SK-N-SH treated with all-trans-retinoic acid at 6 μM for 48 hours (cell line): ENCODE results near the gene NKD2.

ENCODE experiments used
- ATAC-seq: fragments of 200-7000 bp; cut with Tn5 transposase; 3 replicates; pipeline ENCODE4 v1.9.1; 2020; ENCODE audit warnings: mild to moderate bottlenecking, moderate library complexity
- BACH2 ChIP-seq: fragments of 250-450 bp; sonication (Bioruptor Pico); IDR thresholded peaks from 2 replicates; pipeline ENCODE4 v1.9.0; 2021; ENCODE audit warnings: mild to moderate bottlenecking, borderline replicate concordance
- CSDC2 ChIP-seq: fragments of 250-450 bp; sonication (Bioruptor Pico); IDR thresholded peaks from 2 replicates; pipeline ENCODE4 v1.5.0; 2020; ENCODE audit warnings: mild to moderate bottlenecking, moderate library complexity
- ESRRG ChIP-seq: fragments of 250-450 bp; sonication (Bioruptor Pico); IDR thresholded peaks from 2 replicates; pipeline ENCODE4 v1.6.1; 2021; ENCODE audit warnings: mild to moderate bottlenecking
- GLIS3 ChIP-seq: fragments of 250-450 bp; sonication (Bioruptor Pico); IDR thresholded peaks from 2 replicates; pipeline ENCODE4 v1.5.0; 2020; ENCODE audit warnings: mild to moderate bottlenecking, moderate library complexity
- ISL1 ChIP-seq: fragments of 250-450 bp; sonication (Bioruptor Pico); IDR thresholded peaks from 2 replicates; pipeline ENCODE4 v2.1.2; 2022; ENCODE audit warnings: mild to moderate bottlenecking, moderate library complexity
- OSR1 ChIP-seq: fragments of 250-450 bp; sonication (Bioruptor Pico); IDR thresholded peaks from 2 replicates; pipeline ENCODE4 v1.8.0; 2022; ENCODE audit warnings: moderate library complexity, mild to moderate bottlenecking, inconsistent platforms
- POU6F1 ChIP-seq: fragments of 250-450 bp; sonication (Bioruptor Pico); IDR thresholded peaks from 2 replicates; pipeline ENCODE4 v1.8.0; 2021; ENCODE audit warnings: low read depth, mild to moderate bottlenecking, moderate library complexity, borderline replicate concordance
- PPARA ChIP-seq: fragments of 250-450 bp; sonication (Bioruptor Pico); IDR thresholded peaks from 2 replicates; pipeline ENCODE4 v1.5.0; 2020; ENCODE audit warnings: mild to moderate bottlenecking, borderline replicate concordance
- RARB ChIP-seq: fragments of 250-450 bp; sonication (Bioruptor Pico); IDR thresholded peaks from 2 replicates; pipeline ENCODE4 v1.8.0; 2021; ENCODE audit warnings: mild to moderate bottlenecking, moderate library complexity
- TCF4 ChIP-seq: fragments of 250-450 bp; sonication (Bioruptor Pico); IDR thresholded peaks from 2 replicates; pipeline ENCODE4 v1.8.0; 2021; ENCODE audit warnings: mild to moderate bottlenecking, moderate library complexity, borderline replicate concordance
- TOX ChIP-seq: fragments of 250-450 bp; sonication (Bioruptor Pico); IDR thresholded peaks from 2 replicates; pipeline ENCODE4 v1.8.0; 2021; ENCODE audit warnings: mild to moderate bottlenecking, moderate library complexity, borderline replicate concordance
- TSHZ2 ChIP-seq: fragments of 250-450 bp; sonication (Bioruptor Pico); IDR thresholded peaks from 2 replicates; pipeline ENCODE4 v1.5.0; 2020; ENCODE audit warnings: mild to moderate bottlenecking, moderate library complexity
- ZC3H10 ChIP-seq: fragments of 250-450 bp; sonication (Bioruptor Pico); IDR thresholded peaks from 2 replicates; pipeline ENCODE4 v1.5.1; 2021; ENCODE audit warnings: mild to moderate bottlenecking, moderate library complexity
- ZFP3 ChIP-seq: fragments of 250-450 bp; sonication (Bioruptor Pico); IDR thresholded peaks from 2 replicates; pipeline ENCODE4 v1.5.0; 2020; ENCODE audit warnings: mild to moderate bottlenecking, moderate library complexity
- ZFP30 ChIP-seq: fragments of 450-650 bp; formaldehyde crosslinking; IDR thresholded peaks from 2 replicates; pipeline ENCODE4 v1.5.0; 2022; ENCODE audit warnings: mild to moderate bottlenecking, moderate library complexity
- ZNF70 ChIP-seq: fragments of 450-650 bp; formaldehyde crosslinking; IDR thresholded peaks from 2 replicates; pipeline ENCODE4 v1.5.0; 2020; ENCODE audit warnings: mild to moderate bottlenecking, moderate library complexity
- TF ChIP-seq, protein P1 (sequence below): fragments of 250-450 bp; sonication (Bioruptor Pico); IDR thresholded peaks from 2 replicates; pipeline ENCODE4 v1.5.1; 2020; ENCODE audit warnings: low read depth, mild to moderate bottlenecking, moderate library complexity
- TF ChIP-seq, protein P2 (sequence below): fragments of 250-450 bp; sonication (Bioruptor Pico); IDR thresholded peaks from 2 replicates; pipeline ENCODE4 v1.5.1; 2021; ENCODE audit warnings: mild to moderate bottlenecking, moderate library complexity

NKD2 gene

GRCh38 chr5:1068895-1069719 lies 60.5 kb downstream of the NKD2 start:
- no peak for ATAC-seq

DNA sequence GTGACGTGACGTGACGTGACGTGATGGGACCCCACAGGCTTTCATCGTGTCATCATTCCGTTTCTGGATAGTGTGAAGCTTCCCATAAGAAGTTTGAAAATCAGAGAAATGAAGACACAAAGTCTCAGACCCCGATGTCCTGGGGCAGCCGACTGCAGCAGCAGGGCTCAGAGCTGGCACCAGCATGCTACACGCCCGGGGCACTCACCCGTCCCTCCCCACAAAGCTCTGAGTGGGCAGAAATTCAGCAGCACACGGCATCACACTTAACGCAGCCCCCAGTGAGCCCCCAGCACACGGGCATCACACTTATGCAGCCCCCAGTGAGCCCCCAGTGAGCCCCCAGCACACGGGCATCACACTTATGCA lies 61.1 kb downstream of the NKD2 start:
- ATAC-seq, result no peak
- TF ChIP-seq ZFP3 (CRISPR knock-in tag) (no peak), ZNF70 (CRISPR knock-in tag) (no peak), TOX (CRISPR knock-in tag) (no peak), CSDC2 (CRISPR knock-in tag) (no peak), OSR1 (CRISPR knock-in tag) (no peak), ESRRG (CRISPR knock-in tag) (no peak), ZFP30 (no peak), GLIS3 (CRISPR knock-in tag) (no peak)
- TF ChIP-seq, protein P1, sequence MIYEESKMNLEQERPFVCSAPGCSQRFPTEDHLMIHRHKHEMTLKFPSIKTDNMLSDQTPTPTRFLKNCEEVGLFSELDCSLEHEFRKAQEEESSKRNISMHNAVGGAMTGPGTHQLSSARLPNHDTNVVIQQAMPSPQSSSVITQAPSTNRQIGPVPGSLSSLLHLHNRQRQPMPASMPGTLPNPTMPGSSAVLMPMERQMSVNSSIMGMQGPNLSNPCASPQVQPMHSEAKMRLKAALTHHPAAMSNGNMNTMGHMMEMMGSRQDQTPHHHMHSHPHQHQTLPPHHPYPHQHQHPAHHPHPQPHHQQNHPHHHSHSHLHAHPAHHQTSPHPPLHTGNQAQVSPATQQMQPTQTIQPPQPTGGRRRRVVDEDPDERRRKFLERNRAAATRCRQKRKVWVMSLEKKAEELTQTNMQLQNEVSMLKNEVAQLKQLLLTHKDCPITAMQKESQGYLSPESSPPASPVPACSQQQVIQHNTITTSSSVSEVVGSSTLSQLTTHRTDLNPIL (CRISPR knock-in tag), result no peak
- TF ChIP-seq, all 23 proteins: peak for 0

More at GRCh38 chr5:1068895-1069719, 60.5 kb downstream of the NKD2 start:
- TF ChIP-seq TOX (CRISPR knock-in tag) (no peak), CSDC2 (CRISPR knock-in tag) (no peak), ISL1 (CRISPR knock-in tag) (no peak), ZFP30 (no peak), GLIS3 (CRISPR knock-in tag) (no peak), OSR1 (CRISPR knock-in tag) (no peak), PPARA (no peak), POU6F1 (CRISPR knock-in tag) (no peak)
- TF ChIP-seq, protein P2, sequence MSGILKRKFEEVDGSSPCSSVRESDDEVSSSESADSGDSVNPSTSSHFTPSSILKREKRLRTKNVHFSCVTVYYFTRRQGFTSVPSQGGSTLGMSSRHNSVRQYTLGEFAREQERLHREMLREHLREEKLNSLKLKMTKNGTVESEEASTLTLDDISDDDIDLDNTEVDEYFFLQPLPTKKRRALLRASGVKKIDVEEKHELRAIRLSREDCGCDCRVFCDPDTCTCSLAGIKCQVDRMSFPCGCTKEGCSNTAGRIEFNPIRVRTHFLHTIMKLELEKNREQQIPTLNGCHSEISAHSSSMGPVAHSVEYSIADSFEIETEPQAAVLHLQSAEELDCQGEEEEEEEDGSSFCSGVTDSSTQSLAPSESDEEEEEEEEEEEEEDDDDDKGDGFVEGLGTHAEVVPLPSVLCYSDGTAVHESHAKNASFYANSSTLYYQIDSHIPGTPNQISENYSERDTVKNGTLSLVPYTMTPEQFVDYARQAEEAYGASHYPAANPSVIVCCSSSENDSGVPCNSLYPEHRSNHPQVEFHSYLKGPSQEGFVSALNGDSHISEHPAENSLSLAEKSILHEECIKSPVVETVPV (CRISPR knock-in tag), result no peak

DNA sequence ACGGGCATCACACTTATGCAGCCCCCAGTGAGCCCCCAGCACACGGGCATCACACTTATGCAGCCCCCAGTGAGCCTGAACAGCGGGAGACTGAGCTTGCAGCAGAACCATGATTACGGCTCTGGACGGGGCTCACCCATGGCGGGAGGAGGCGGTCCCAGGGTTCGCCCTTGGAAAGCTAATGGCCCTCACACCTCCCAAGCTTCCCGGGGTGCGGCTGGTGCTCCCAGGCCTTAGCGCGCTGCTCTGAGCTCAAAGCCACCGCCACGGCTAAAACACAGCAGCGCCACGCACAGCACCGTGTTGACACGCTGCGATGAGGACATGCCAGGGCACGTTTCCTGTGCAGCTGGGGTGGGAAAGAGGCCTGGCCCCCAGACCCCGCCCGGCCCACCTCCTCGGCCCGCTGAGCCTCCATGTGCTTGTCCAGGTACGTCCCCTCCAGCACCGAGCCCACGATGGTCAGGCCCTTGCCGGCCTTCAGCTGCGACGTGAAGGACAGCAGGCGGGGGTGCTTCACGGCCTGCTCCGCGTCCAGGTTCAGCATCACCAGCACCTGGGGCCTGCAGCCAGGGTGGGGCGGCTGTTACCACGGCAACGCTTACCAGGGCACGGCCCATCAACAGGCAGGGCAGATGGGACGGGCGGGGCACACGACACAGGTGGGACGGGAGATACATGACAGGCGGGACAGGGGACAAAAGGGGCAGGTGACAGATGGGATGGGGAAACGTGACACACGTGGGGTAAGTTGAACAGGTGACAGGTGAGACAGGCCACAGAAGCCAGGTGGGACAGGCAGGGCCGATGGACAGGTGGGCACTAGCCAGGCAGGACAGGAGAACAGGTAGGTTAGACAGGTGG lies 64.9 kb downstream of the NKD2 start:
- TF ChIP-seq ZFP30 (no peak), ISL1 (CRISPR knock-in tag) (no peak), ZC3H10 (CRISPR knock-in tag) (no peak), TSHZ2 (no peak), BACH2 (CRISPR knock-in tag) (no peak), ESRRG (CRISPR knock-in tag) (no peak), RARB (CRISPR knock-in tag) (no peak), TCF4 (CRISPR knock-in tag) (no peak), GLIS3 (CRISPR knock-in tag) (no peak)
- TF ChIP-seq, protein P1 (CRISPR knock-in tag), result no peak
- ATAC-seq, result no peak
